HFF-Myc (cell line): ENCODE data around the gene CASP14.
"Not testable (repeated sequence)": the region's sequence is repeated elsewhere in the genome, so short reads cannot be mapped to it uniquely, and the experiment has no call there.

Experiments used
- DNase-seq: peaks from one replicate; pipeline ENCODE4 v3.0.0-alpha.2; 2011; ENCODE audit warnings: low read depth; ENCODE audit errors: extremely low read depth
- H3K4me3 ChIP-seq: replicated peaks from 2 replicates; pipeline ENCODE4 v1.5.1; 2011; ENCODE audit warnings: low read depth, mild to moderate bottlenecking, control low read depth, low read length
- TF ChIP-seq, protein P1 (sequence below): IDR thresholded peaks from 2 replicates; pipeline ENCODE4 v1.5.1; 2012; ENCODE audit warnings: mild to moderate bottlenecking, low read depth, low read length, control low read depth; ENCODE audit errors: missing control alignments

CASP14 gene

DNA sequence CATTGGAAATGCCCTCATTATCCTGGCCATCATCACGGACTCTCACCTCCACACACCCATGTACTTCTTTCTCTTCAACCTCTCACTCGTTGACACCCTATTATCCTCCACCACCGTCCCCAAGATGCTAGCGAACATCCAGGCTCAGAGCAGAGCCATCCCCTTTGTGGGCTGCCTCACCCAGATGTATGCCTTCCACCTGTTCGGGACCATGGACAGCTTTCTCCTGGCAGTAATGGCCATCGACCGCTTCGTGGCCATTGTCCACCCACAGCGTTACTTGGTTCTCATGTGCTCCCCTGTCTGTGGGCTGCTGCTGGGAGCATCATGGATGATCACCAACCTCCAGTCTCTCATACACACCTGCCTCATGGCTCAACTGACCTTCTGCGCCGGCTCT is 37.9 kb downstream of the CASP14 start:
- no peak overlapping the region for H3K4me3 ChIP-seq
- DNase-seq = no peak
- TF ChIP-seq, protein P1, sequence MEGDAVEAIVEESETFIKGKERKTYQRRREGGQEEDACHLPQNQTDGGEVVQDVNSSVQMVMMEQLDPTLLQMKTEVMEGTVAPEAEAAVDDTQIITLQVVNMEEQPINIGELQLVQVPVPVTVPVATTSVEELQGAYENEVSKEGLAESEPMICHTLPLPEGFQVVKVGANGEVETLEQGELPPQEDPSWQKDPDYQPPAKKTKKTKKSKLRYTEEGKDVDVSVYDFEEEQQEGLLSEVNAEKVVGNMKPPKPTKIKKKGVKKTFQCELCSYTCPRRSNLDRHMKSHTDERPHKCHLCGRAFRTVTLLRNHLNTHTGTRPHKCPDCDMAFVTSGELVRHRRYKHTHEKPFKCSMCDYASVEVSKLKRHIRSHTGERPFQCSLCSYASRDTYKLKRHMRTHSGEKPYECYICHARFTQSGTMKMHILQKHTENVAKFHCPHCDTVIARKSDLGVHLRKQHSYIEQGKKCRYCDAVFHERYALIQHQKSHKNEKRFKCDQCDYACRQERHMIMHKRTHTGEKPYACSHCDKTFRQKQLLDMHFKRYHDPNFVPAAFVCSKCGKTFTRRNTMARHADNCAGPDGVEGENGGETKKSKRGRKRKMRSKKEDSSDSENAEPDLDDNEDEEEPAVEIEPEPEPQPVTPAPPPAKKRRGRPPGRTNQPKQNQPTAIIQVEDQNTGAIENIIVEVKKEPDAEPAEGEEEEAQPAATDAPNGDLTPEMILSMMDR = no peak

DNA sequence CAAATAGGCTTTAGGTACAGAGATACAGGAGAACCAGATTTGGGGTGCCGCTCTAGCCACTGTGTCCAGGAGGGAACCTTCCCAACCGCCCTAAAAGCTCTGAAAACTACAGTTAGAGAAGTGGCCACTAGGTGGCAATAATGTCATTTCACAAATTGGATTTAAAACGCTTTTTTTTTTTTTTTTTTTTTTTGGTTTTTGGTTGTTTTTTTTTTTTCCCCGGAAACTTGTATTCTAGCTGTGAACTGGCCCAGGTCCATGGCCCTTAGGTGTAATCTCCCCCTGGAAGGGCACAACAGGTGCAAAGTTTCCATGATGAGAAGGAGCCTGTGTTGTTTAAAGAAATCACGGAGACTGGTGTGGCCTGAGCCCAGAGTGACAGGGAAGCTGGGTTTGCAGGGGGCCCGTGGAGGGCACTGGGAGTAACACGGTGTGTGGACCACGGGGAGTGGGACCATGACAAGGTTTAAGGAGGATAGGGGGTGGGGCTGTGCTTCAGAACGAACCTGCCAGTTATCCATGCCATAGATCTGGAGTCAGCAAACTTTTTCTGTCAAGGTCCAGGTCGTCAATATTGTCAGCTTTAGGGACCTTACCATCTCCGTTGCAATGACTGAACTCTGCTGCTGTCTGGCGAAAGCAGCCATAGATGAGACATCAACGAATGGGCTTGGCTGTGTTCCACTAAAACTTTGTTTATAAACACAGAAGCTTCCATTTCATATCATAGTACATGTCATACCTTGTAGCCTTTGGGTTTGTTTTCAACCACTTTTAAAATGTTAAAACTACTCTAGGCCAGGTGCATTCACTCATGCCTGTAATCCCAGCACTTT is 42.9 kb downstream of the CASP14 start:
- peak; percentile 62 for DNase-seq
- TF ChIP-seq, protein P1 = peak; percentile 60
- H3K4me3 ChIP-seq = no peak overlapping the region

DNA sequence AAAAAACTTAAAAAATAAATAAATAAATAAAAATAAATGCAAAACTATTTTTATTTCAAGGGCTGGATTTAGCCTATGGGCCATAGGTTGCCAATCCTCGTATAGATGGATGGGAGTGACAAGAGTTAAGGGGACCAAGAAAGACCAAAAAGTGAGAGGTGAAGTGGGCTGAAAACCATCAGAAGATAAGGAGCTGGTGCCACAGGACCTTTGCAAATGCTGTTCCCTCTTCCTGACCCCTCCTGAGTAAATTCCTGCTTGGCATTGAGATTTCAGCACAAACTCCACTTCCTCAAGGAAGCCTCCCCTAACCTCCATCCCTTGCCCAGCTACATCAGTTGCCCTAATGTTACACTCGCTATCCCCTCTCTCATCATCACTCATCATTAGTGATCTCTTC is 43.7 kb downstream of the CASP14 start:
- no peak overlapping the region for H3K4me3 ChIP-seq
- DNase-seq = no peak
- TF ChIP-seq, protein P1 = no peak

DNA sequence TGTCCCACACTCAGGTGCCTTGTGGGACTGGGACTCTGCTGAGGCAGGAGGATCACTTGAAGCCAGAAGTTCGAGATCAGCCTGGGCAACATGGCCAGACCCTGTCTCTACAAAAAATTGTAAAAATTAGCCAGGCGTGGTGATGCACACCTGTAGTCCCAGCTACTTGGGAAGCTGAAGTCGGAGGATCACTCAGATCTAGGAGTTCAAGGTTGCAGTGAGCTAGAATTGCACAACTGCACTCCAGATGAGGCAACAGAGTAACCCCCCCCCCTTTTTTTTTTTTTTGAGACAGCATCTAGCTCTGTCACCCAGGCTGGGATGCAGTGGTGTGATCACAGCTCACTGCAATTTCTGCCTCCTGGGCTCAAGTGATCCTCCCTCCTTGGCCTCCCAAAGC is 46.9 kb downstream of the CASP14 start:
- no peak for DNase-seq
- no peak overlapping the region for H3K4me3 ChIP-seq
- TF ChIP-seq, protein P1 = no peak

DNA sequence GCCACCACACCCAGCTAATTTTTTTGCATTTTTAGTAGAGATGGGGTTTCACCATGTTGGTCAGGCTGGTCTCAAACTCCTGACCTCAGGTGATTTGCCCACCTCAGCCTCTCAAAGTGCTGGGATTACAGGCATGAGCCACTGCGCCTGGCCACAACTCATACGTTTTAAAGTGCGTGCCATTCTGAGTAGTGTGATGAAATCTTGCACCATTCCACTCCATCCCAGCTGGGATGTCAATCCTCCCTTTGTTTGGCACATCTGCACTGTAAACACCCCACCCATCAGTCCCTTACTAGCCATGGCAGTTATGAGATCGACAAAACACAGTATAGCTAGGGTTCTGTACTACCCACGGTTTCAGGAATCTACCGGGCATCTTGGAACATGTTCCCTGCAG is 48.7 kb downstream of the CASP14 start:
- DNase-seq, H3K4me3 ChIP-seq: not testable (repeated sequence)

DNA sequence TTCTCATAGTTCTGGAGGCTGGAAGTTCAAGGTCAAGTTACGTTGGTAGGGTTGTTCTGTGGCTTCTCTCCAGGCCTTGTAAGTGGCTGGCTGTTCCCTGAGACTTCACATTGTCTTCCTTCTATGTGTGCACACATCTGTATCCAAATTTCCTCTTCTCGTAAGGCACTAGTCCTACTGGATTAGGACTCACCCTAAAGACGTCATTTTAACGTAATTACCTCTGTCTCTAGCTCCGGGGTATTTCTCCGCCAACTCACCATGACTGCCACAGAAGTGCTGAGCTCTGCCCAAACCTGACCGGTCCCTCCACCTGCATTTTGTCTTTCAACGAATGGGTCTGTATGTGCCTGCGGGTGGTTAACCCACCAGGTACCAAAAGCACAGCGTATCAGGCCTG is 49.2 kb downstream of the CASP14 start:
- no peak overlapping the region for H3K4me3 ChIP-seq
- TF ChIP-seq, protein P1 = no peak
- no peak for DNase-seq

DNA sequence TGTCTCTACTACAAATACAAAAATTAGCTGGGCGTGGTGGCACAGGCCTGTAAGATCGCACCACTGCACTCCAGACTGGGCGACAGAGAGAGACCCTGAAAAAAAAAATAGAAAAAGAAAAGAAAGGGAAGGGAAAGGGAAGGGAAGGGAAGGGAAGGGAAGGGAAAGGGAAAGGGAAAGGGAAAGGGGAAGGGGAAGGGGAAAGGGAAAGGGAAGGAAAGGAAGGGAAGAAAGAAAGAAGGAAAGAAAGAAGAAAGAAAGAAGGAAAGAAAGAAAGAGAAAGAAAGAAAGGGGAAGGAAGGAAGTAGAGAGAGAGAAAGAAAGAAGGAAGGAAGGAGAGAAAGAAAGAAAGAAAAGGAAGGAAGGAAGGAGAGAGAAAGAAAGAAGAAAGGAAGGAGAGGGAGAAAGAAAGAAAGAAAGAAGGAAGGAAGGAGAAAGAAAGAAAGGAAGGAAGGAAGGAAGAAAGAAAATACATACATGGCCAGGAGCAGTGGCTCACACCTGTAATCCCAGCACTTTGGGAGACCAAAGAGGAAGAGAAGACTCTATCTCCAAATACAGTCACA is 49.8 kb downstream of the CASP14 start:
- TF ChIP-seq, protein P1 = no peak
- H3K4me3 ChIP-seq = no peak overlapping the region

More for the DNA sequence above, 49.8 kb downstream of the CASP14 start:
- DNase-seq = no peak
